MG63 (cell line): ENCODE results near the gene TANGO2. TPM values are rescaled to one million over a fixed set of nuclear protein-coding genes. Genes with fewer than 3 reads are reported as not detected.

Experiments
- total RNA-seq: library from RNA; depleted of rRNA; stranded (reverse); fragments of >200 nt; shearing (Covaris generic); gene quantifications from 2 replicates; pipeline ENCODE4 v1.2.3, GENCODE V29; 2014; ENCODE audit warnings: low replicate concordance; rRNA removed

Gene TANGO2
- total RNA-seq, 1 experiment from 2014 or later, result 21.0 TPM

Other genes starting within 250 kb of the TANGO2 start
- 10.3 and 25.2 TPM in 2 replicates for gene GNB1L, start 166.2 kb upstream of the TANGO2 start, total RNA-seq
- 3.7 and 7.2 TPM in 2 replicates for gene RTL10, start 166.2 kb upstream of the TANGO2 start, total RNA-seq
- gene COMT, start 79.3 kb upstream of the TANGO2 start, total RNA-seq, result 178 and 263 TPM in 2 replicates
- gene TXNRD2, start 79.3 kb upstream of the TANGO2 start, total RNA-seq, result 52.7 and 61.8 TPM in 2 replicates
- 2.2 and 3.8 TPM in 2 replicates for gene ARVCF, start 4.3 kb upstream of the TANGO2 start, total RNA-seq
- 16.3 and 31.0 TPM in 2 replicates for gene DGCR8, start 59.1 kb downstream of the TANGO2 start, total RNA-seq
- gene RANBP1, start 95.0 kb downstream of the TANGO2 start, total RNA-seq, result 841 and 1,160 TPM in 2 replicates
- gene TRMT2A, start 96.1 kb downstream of the TANGO2 start, total RNA-seq, result 39.4 and 43.4 TPM in 2 replicates
- 1.4 and 9.6 TPM in 2 replicates for gene ZDHHC8, start 110.7 kb downstream of the TANGO2 start, total RNA-seq
- not detected in 2 replicates for gene CCDC188, start 129.9 kb downstream of the TANGO2 start, total RNA-seq
- gene RTN4R, start 247.2 kb downstream of the TANGO2 start, total RNA-seq, result 0.10 and 5.7 TPM in 2 replicates